Raji (cell line): Measurements from ENCODE around the gene LTB4R.

Source experiments
- POLR2A ChIP-seq: IDR thresholded peaks from 2 replicates; pipeline ENCODE4 v1.6.1; 2011; ENCODE audit warnings: low read depth, low read length, control low read depth; ENCODE audit not compliant: insufficient read depth

LTB4R gene

DNA sequence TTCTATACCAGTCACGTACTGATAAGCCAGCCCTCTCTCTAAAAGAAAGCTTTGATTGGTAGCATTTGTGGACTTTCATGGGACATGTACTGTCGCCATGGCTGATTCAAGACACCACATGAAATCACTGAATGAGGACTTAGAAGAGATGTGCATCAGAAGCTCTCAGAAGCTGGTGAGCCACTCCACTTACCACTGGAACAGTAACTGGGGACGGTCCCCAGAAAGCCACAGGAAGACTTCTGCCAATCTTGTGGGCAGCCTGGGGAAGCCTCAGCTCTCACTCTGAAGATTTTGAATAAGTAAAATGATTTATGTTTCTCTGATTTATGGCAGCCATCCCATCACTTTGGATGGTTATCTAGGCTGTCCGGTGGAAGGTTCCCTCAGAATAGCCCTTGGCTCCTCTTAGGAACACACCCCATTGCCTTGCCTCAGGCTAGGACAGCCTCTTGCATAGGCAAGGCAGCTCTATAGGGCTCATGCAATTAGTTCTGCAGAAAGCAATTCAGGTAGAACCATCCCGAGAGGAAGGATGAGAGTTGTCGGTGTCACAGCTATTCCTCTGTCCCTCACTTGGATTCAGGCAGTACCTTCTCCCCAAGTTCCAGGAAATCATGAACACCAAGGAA, 21.5 kb upstream of the LTB4R start:
- TF ChIP-seq POLR2A: no peak

DNA sequence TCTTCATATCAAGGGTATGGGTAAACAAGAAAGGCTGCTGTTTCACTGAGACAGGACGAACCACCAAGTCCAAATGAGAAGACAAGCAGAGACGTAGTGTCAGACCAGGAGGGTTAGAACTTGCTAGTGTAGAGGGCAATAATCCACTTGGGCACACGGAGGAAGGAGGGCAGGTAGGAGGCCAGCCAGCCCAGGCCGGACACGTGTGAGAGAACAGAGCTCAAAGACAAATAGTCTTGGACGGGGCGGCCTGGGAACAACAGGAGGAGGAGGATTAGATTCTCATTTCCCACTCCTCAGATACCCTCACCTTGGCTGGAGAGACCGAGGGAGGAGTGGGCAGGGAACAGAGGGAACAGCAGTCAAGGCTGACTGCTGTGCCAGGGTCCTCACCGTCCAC, 20.6 kb upstream of the LTB4R start:
- TF ChIP-seq POLR2A: no peak

- no peak for TF ChIP-seq POLR2A
Measured at GRCh38 chr14:24291446-24292117, 19.7 kb upstream of the LTB4R start.

- TF ChIP-seq POLR2A: no peak
Measured at GRCh38 chr14:24292118-24292807, 19.0 kb upstream of the LTB4R start.

GRCh38 chr14:24293525-24293924, 17.8 kb upstream of the LTB4R start:
- TF ChIP-seq POLR2A: no peak

GRCh38 chr14:24296341-24297157, 14.8 kb upstream of the LTB4R start:
- no peak for TF ChIP-seq POLR2A

GRCh38 chr14:24297190-24297964, 13.9 kb upstream of the LTB4R start:
- no peak for TF ChIP-seq POLR2A

DNA sequence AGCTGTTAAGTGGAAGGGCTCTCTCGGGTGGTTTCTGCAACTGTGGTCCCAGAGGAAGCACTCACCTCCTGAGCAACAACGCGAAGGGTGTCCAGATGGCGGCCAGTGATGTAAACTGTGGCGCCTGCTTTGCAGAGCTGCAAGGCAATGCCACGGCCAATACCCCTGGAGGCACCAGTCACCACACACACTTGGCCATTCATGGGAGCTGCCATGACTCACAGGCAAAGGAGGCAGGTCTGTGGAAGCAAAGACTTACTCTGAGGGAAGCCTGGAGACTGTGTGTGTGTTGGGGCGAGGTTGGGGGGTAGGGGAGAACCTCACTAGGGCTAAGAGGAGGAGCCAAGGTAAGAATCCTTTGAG, 12.4 kb upstream of the LTB4R start:
- TF ChIP-seq POLR2A: no peak

DNA sequence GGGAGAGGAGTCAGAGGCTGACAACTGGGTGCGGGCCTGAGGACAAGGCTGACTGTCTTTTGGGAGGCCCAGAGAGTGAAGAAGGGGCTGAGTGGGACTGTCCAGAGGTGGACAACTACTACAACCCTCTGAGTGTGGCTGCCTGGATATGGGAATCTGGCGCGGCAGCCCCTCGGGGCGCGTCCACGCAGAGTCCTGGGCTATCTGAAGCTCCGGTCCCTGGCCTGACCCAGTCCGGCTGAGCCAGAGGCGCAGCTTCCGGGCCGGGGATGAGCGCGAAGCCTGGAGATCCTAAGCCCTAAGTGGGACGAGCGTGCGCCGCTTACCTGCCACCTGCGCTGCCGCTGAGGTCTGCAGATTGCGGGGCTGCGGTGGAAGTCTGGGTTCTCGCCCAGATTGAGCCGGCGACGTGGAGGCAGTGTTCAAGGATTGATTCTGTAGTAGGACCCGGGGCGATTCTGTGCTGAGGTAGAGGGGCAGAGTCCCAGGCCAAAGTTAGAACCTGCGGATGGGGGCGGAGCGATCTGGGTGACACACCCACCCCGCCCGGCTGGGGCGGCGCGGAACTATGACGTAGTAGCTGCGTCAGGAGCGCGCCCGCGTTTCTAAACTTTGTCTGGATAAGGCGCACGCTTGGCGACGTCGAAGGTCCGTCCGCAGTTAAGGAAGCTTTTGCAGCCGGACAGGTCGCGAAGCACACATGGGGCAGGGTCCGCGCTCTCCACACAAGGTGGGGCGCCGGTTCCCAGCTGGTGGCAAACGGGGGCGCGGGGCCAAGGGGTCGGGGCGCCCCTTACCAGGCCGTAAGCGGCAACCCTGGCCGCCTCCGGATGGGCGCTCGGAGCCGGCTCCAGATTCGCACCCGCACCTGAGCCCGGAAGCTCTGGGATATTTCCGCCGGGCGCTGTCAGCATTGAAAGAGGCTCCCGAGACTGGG, 11.8 kb upstream of the LTB4R start, which contains the start of the genes DHRS1 and NOP9:
TSS of gene DHRS1 (minus strand) at position 526 of the 937 bp plus-strand sequence. CDS start 674 bp downstream, outside the sequence.
TSS of gene NOP9 (plus strand) at position 596 of the 937 bp plus-strand sequence. CDS start at position 701, 105 bp downstream.
- TF ChIP-seq POLR2A: peak; percentile 82

DNA sequence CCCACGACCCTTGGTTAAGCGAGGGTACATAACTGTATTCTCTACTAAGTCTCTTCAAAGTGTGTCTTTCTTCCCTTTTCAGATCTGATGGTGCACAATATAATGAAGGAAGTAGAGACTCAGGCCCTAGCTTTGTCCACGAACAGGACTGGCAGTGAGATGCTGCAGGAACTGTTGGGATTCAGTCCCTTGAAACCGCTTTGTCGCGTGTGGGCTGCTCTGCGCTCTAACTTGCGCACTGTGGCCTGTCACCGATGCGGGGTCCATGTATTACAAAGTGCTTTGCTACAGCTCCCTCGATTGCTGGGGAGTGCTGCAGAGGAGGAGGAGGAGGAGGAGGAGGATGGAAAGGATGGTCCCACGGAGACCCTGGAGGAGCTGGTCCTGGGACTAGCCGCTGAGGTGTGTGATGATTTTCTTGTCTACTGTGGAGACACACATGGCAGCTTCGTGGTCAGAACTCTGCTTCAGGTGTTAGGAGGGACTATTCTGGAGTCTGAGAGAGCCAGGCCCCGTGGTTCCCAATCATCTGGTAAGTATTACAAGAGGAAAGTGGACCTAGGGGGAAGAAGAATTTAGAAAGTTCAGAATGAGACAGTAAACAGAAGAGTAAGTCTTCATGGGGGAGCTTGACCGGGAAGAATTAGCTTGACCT, 10.8 kb upstream of the LTB4R start:
- TF ChIP-seq POLR2A: no peak

DNA sequence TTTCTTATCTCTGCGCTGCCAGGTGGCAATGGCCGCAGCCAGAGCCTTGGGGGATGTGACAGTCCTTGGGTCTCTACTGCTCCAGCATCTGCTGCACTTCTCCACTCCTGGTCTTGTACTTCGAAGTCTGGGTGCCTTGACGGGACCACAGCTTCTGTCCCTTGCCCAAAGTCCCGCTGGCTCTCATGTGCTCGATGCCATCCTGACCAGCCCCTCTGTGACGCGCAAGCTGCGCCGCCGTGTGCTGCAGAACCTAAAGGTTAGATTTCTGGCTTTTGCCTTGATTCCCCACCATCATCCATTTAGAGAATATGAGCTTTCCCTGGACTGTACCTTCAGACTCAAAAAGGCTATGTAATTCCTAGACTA, 7.3 kb upstream of the LTB4R start:
- TF ChIP-seq POLR2A: no peak

GRCh38 chr14:24307156-24307574, 4.1 kb upstream of the LTB4R start:
- no peak for TF ChIP-seq POLR2A
